GM18870 (cell line): ENCODE results near the gene MIPOL1.
"Not testable (repeated sequence)": the region's sequence is repeated elsewhere in the genome, so short reads cannot be mapped to it uniquely, and the experiment has no call there.

ENCODE experiments used
- ATAC-seq: cut with Tn5 transposase; IDR thresholded peaks from one replicate; pipeline ENCODE4 v1.9.1; 2021; ENCODE audit warnings: moderate library complexity; ENCODE audit not compliant: unreplicated experiment

MIPOL1 gene

DNA sequence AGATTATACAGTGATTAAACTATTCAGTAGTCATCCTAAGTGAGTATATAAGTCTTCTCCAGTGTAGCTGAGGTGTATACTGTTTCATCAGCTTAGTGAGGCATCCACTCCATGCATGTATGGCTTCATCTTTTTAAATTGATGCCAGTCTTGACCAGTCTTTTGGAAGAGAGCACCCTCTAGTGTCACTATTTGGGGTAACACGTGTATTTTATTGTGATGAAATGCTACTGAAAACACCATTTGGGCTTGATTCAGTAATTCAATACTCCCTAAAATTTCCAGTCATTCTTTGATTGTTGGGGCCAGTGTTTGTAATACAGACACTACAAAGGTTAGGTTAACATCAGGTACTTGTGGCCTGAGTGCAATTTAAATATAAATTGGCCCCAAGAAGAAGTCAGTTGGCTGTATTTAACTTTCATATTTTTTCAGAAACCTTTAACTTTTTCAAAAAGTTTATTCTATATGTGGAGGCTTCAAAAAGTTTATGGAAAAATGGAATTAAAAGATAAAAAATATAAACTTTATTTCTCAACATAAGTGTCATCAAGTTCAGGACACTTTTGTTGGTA, 35.3 kb downstream of the MIPOL1 start:
- ATAC-seq = peak; percentile 66

- ATAC-seq = no peak
Measured at GRCh38 chr14:37234222-37234621, 36.5 kb downstream of the MIPOL1 start.

DNA sequence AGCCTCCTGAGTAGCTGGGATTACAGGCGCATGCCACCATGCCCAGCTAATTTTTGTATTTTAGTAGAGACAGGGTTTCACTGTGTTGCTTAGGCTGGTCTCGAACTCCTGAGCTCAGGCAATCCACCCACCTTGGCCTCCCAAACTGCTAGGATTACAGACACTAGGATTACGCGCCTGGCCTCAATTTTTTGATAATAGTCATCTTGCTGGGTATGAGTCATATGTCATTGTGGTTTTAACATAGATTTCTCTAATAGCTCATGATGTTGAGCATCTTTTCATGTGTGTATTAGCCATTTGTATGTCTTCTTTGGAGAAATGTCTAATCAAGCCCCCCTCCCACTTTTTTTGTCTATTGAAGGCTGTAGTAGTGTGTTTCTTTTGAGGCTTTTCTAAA, 38.3 kb downstream of the MIPOL1 start:
- ATAC-seq = not testable (repeated sequence)

GRCh38 chr14:37237094-37237493, 39.4 kb downstream of the MIPOL1 start:
- ATAC-seq = no peak

DNA sequence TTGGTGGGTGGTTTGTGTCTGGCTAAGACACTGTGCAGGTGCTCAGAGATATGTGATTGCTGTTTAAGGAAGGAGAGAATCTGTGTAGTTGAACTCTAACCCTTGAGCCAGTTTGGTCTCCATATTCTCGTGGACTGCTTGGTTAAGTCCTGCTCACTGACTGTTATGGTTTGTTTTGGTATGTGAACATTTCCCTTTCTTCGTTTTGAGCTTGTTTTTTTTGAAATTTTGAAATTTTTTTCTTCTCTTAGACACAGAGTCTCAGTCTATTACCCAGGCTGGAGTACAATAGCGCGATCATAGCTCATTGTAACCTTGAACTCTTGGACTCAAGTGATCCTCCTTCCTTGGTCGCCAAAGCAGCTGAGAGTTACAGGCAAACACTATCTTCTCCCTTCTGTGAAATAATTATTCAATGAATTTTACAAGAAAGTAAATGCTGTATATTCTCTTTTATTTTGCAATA, 40.0 kb downstream of the MIPOL1 start:
- no peak for ATAC-seq

GRCh38 chr14:37241198-37241597, 43.5 kb downstream of the MIPOL1 start:
- ATAC-seq = no peak

GRCh38 chr14:37246427-37246829, 48.7 kb downstream of the MIPOL1 start:
- peak; percentile 50 for ATAC-seq

DNA sequence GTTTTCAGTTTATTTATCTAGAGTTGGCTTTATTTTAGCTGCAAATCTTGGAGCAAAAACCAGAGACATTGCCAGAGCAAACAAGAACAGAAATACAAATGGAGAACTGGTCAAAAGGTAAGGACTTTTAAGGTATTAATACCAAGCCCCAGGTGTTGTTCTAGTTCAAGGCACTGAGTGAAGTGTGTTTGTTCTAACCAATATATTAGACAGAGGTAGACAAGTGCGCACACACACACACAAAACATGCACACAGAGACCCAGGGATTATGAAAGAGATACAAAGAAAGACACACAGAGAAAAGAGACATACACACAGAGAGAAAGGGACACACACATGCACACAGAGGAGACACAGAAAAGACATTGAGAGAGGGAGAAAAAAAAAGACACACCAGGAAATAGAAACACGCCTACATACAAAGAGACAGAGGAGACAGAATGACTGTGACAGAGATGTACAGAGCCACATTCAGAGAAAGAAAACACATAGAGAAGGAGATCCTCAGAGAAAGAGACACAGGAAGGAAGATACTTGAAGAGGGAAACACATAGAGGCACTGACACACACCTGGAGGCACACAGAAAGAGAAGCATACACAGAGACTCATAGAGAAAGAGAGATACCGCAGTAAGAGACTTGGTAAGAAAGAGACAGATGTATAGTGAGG, 50.2 kb downstream of the MIPOL1 start:
- no peak for ATAC-seq

DNA sequence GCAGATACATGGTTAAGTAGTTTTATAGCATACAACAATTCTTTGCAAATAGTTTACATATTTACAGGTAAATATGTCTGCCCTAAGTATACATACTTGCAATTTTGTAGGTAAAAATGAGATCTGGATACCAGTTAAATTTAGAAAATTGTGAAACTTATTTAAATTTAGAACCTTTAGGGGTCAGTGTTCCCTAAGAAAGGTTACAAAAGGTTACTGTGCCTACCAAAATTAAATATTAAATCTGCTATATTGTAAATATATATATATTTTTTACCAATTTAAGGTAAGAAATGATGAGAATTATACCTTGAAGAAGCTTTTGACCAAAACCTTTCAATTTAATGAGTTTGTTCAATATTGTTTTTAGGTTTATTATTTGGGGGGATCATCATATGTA, 54.0 kb downstream of the MIPOL1 start:
- ATAC-seq = no peak

- ATAC-seq = no peak
Measured at GRCh38 chr14:37252434-37252833, 54.7 kb downstream of the MIPOL1 start.

DNA sequence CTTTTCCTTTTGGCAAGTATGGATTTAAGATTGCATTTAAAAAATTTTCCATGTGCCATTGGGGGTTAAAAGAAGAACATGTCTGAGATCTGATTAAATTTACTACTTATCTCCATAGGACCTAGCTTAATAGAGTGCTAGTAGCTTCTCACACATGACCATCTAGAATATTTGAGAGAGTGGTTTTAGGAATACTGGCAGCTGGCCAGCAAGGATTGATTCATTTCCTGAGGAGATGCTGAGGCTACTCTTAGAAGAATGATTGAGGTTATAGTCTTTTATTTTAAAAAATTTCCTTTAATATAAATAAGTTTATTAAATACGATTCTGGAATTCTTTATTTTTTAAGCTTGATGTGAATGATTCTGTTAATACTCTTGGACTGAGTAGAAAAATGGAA, 56.2 kb downstream of the MIPOL1 start:
- no peak for ATAC-seq

DNA sequence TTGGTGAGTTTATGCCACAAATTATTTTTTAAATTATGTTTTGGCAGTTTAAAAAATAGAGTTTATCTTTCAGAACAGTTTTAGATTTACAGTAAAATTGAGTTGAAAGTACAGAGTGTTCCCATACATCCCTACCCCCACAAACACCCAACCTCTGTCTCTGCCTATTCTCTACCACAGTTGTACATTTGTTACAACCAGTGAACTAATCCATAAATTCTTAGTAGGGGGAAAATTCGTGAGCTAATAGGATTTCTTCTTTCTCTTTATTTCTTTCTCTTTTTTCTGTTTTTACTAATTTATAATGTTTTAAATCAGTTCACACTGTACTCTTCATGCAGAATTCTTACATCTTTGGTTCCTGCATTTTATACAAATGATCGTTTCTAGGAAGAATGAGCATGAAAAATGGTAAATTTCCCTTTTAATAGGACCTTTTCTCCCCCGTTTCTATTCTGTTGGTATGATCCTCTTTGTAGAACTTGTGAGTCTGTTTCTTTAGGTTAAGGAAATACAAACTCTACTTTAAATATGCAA, 56.7 kb downstream of the MIPOL1 start:
- no peak for ATAC-seq

DNA sequence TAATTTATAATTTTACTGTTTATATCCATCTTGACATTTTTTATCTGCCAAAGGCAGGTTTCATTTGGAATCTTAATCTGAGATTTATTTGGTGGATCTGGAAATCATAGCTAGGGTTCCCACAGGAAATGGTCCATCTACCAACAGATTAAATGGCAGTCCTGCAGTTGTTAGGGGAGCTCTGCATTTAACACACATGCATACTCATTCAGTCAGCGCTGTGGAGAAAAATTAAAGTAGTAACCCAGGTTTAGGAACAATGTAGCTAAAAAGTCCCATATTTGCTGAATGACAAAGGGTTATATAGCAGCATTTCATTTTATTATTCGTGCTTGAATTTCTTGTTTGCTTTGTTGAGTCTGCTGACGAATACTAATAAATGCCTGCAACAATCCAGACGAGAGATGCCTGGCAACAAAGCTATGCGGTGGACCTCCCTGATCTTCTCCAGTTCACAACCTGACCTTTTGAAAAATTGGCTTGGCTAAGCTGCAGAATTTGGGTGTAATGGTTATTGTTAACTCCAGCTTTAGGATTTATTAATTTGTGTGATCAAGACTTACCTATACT, 59.8 kb downstream of the MIPOL1 start:
- no peak for ATAC-seq

DNA sequence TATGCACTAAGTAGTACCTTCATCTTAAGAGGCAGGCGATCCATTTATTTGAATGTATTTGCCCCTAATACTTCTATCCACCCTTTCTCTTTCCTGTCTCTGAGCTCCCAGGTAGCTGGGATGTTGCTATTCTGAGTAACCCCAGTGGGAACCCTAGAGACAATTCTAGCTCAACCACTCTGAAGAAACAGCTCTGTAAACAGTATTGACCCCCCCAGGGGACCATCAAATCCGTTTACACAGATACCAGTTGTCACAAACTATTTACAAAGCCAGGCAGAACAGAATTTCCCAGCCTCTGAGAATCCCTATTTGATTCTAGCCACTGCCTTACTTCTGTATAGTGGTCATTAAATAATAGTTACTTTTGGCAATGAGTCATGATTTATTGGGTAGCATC, 64.9 kb downstream of the MIPOL1 start:
- ATAC-seq = no peak

DNA sequence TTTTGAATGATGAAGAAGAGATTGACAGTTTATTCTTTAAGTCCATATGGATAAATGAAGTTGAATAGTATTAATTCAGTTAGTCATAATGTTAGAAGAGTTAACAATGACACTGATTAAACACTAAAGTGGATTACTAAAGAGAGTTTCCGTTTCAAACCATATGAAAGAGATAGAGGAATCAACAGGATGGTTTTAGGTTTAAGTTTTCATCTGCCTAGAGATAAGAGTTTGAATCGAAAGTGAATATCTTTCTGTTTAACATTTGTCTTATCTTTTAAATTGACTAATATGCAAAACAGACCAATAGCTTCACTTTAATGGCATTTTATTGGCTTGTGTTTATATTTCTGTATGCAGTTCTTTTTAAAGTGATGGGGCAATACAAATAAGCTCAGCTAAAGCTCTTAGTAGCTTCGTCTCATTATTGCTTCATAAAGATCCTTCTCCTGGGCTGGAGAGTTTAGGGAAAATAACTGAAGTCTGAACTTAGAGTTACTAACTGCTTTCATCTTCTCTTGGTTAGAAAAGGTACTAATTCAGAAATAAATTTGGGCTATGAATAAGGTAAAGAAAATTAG, 66.0 kb downstream of the MIPOL1 start:
- no peak for ATAC-seq

GRCh38 chr14:37268788-37269187, 71.1 kb downstream of the MIPOL1 start:
- ATAC-seq = no peak

DNA sequence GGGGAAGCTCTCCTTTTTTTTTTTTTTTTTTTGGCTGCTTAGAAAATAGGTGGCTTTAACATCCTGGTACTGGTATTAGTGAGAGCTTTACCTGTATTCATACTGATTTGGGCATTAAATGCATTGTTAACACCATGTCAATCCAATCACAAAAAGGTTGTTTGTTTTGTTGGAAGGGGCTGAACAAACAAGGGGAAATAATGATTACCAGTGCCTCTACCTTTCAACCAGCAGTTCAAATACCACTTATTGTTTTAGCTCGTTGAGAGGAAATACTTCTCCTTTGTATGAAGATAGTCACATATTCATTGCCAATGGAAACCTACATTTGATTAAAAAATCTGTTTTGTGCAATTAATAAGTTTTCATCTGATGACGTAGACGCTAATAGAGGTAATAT, 72.9 kb downstream of the MIPOL1 start:
- ATAC-seq = no peak

DNA sequence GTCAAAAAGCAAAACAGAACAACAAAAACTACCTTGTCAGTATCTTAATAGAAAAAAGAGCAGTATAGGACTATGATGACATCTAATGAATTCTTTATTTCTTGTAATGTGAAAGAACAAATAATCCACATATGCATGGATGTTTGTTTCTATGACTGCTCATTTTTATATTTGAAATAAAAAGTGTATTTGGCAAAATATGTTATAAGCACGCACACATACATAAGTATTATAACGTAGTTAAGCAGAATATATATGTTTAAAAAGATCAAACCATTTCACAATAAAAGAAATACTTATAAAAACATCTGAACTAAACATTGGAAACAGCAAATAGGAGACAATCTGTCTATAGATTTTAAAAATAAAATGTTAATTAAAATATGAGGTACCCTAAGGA, 74.8 kb downstream of the MIPOL1 start:
- ATAC-seq = no peak

DNA sequence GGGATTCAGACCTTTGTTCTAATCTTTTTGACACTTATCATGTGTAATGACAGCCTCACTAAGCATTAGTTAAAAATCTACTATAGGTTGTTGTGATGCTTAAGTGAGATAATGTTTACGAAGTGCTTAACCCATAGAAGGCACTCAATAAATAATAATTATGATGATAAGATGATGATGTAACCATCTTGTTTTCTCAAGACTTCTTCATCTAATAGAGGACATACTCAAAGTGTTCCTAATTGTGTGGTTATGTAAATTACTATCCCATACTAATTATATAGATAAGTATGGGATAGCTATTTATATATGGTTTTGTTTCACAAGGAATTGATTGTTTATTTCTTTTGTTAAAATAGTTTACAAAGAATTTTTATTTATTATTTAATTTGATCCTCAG, 76.9 kb downstream of the MIPOL1 start:
- no peak for ATAC-seq

DNA sequence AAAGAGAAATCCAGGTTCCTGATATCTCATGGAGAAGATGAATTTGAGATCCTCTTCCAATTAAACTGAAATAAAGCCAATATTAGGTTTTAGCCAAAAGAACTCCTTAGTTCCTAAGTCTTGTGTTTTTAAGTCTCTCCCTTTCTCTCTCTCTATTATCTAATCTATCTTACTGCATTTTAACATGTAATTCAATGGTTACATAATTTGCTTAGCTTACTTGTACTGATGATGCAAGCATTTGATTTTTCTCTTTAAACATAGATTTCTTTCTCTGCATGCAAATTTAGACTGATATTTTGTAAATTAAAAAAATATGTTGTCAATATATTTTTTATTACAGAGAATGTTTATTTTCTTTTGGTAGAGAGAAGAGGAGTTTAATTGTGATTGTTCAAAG, 78.2 kb downstream of the MIPOL1 start:
- no peak for ATAC-seq

- no peak for ATAC-seq
Measured at GRCh38 chr14:37278636-37279538, 81.2 kb downstream of the MIPOL1 start.
